NCI-H526 treated with DMSO at 0.1 percent for 48 hours (cell line): ENCODE results near the gene FREM1.
A peak's percentile ranks its signal among the peaks of the same experiment; 100 is the strongest.
"Not testable (repeated sequence)": the region's sequence is repeated elsewhere in the genome, so short reads cannot be mapped to it uniquely, and the experiment has no call there.

Source experiments
- DNase-seq: peaks from one replicate; lab custom pipeline; 2025; lab: John Stamatoyannopoulos, UW

FREM1 gene, protein sequence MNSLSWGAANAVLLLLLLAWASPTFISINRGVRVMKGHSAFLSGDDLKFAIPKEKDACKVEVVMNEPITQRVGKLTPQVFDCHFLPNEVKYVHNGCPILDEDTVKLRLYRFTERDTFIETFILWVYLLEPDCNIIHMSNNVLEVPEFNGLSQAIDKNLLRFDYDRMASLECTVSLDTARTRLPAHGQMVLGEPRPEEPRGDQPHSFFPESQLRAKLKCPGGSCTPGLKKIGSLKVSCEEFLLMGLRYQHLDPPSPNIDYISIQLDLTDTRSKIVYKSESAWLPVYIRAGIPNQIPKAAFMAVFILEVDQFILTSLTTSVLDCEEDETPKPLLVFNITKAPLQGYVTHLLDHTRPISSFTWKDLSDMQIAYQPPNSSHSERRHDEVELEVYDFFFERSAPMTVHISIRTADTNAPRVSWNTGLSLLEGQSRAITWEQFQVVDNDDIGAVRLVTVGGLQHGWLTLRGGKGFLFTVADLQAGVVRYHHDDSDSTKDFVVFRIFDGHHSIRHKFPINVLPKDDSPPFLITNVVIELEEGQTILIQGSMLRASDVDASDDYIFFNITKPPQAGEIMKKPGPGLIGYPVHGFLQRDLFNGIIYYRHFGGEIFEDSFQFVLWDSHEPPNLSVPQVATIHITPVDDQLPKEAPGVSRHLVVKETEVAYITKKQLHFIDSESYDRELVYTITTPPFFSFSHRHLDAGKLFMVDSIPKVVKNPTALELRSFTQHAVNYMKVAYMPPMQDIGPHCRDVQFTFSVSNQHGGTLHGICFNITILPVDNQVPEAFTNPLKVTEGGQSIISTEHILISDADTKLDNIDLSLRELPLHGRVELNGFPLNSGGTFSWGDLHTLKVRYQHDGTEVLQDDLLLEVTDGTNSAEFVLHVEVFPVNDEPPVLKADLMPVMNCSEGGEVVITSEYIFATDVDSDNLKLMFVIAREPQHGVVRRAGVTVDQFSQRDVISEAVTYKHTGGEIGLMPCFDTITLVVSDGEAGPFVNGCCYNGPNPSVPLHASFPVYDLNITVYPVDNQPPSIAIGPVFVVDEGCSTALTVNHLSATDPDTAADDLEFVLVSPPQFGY (N-terminal part only)

DNA sequence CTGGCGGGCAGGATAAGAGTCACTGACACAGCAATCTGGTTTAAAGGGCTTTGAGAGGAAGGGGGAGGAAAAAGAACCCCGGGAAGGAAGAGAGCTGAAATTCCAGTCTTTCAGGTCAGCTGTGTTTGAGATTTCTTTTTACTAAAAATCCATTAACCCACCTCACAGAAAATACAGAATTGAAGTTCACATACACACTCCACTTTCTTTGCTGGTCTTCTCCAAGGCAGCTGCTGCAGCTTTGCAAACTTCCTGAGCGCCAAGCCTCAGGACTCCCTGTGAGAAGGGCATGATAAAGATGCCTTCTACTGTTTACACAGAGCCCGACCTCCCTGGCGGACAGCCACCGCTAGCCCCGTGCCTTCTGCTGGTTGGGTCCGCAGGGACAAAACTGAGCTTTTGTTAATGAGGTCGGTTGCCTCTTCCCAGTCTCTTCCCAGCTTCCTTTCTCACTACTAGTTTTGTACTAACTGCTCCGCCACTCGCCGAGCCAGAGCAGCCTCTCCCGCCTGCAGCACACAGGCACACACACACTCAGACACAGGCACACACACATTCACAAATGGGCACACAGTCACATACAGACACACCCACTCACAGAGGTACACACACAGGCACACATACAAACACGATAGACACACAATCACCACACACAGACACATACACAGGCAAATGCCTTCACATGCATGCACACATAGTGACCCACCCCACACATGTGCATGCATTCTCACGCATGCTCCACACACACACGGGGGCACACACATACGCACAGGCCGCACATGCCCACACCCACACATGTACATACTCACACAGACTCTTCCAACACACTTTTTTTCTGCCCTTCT, at the start of gene FREM1:
Gene FREM1, minus strand, starts transcription at position 468 of the 845 bp plus-strand sequence. CDS start 41,451 bp downstream, outside the sequence.
- DNase-seq = peak; percentile 70

GRCh38 chr9:14958989-14959388, 48.8 kb upstream of the FREM1 start:
- DNase-seq = no peak

DNA sequence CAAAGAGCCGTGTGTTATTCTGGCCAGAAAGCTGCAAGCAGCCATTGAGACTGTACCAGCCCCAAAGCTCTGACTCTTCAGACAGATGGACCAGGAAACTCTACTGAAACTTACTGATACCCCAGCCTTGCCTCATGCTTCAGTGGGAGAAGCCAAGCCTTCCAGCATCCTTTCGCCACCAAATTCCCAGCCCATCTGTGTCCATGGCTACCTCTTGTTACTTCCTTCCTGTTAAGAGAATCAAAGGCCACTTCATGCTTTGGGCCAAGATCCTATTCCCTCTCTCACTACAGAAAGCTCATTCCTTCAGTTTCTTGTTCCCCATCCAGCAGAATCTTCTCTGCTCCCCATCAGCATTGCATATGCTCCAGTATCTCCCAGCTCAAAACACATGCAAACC, 46.9 kb upstream of the FREM1 start:
- DNase-seq = no peak

- no peak for DNase-seq
Measured at GRCh38 chr9:14956208-14956607, 46.0 kb upstream of the FREM1 start.

- DNase-seq = no peak
Measured at GRCh38 chr9:14945351-14945750, 35.1 kb upstream of the FREM1 start.

DNA sequence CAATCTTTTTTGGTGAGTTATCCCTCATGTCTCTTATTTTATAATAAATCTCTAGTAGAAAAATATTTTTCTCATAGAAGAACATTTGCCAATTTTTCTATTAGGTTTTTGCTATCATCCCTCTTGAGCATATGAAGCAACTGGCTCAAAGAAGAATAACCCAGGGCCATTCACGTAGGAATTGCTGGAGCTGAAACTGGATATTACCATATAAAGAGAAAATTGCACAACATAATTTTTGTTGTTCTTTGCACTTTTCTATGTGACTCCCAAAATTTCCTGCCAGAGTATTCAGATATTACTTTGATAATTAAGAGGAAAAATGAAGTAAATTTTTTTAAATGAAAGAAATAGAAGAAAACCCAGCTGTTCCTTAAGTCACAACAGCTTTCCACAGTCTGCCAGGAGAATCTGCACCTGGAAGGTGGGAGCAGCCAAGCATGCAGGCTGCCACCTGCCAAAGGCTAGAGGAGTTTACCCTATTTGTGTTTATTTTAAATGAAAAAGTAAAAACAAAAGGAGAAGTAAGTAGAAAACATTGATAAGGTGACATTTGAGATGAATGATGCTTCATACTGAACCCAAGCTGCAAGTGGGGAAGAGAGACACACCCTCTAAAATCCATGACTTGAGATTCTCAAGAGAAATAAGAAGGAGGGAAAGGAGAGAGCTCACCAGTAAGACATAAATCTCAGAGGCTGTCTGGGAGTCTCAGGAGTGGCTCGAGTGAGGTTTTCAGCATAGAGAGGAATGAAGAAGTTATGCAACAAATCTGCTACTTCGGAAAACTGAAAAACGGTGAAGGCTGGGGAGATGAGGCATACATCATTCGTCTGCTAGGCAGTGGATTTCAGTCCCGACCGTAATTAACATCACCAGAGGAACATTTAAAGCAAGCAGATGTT, 31.5 kb upstream of the FREM1 start:
- no peak for DNase-seq

- no peak for DNase-seq
Measured at GRCh38 chr9:14939378-14939777, 29.1 kb upstream of the FREM1 start.

DNA sequence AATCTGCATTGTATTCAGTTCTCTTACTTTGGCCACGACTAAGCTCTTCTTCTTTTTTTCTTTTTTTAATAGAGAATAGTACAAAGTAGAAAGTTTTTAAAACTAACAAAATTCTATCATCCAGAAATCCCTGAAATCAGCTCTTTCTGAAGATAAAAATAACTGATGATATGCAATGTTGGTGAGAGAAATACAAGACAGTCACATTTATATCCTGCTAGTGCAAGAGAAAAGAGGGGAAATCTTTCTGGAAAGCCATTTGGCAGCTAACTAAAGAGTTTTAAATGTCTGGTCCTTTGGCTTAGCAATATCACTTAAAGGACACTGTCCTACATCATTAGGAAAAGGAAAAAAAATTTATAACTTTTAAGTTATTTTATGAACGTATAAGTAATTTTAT, 27.0 kb upstream of the FREM1 start:
- no peak for DNase-seq

- DNase-seq = no peak
Measured at GRCh38 chr9:14936491-14936890, 26.3 kb upstream of the FREM1 start.

- no peak for DNase-seq
Measured at GRCh38 chr9:14935964-14936363, 25.7 kb upstream of the FREM1 start.

- DNase-seq = no peak
Measured at GRCh38 chr9:14935106-14935751, 25.0 kb upstream of the FREM1 start.

GRCh38 chr9:14932641-14933040, 22.4 kb upstream of the FREM1 start:
- DNase-seq = no peak

DNA sequence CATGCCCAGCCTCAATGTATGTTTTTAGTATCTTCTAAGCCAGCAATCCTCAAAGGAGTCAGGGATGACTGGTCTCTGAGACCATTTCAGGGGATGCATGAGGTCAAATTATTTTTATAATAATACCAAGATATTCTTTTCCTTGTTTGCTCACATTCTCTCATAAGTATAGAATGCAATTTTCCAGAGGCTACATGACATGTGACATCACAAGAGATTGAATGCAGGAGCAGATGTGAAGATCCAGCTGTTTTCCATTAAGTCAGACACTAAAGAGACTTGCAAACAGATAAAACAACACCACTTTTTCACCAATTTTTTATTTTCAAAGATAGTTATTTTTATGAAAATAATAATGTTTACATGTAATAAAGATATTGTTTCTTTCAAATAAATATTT, 22.0 kb upstream of the FREM1 start:
- DNase-seq = no peak

GRCh38 chr9:14926941-14927624, 16.9 kb upstream of the FREM1 start:
- no peak for DNase-seq

DNA sequence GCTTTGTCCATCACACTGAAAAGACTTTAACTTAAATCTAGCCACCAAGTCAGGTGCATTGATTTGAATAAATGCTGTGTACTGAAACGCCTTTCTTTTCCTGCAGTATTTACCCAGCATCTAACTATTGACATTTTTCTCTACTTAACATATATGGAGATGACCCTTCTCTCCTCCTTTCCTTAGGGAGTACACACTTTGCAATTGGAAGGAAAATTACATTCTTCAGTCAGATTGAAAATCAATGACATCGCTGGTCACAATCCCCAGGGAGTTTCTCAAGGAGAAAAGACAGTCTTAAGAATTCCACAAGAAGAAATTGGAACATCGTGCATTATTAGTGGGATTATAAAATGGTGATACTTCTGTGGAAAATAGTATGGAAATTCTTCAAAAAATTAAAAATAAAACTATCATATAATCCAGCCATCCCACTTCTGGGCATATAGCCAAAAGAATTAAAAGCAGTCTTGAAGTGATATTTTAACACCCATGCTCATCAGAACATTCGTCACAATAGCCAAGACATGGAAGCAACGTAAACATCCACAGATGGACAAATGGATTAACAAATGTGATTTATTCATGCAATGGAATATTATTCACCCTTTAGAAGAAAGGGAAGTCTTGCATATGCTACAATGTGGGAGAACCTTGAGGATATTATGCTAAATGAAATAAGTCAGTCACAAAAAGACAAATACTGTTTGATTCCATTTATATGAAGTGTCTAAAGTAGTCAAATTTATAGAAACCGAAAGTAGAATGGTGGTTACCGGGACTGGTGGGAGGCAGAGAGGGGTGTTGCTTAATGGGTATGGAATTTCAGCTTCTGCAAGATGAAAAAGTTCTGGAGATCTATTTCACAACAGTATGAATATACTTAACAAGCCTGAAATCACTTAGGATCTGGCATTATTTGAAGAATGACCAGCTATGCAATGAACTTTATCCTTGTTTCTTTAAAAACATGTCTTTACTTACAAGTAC, 14.3 kb upstream of the FREM1 start:
- peak; percentile 16 for DNase-seq

- DNase-seq = no peak
Measured at GRCh38 chr9:14923701-14924100, 13.5 kb upstream of the FREM1 start.

- not testable (repeated sequence) for DNase-seq
Measured at GRCh38 chr9:14920805-14921204, 10.6 kb upstream of the FREM1 start.

DNA sequence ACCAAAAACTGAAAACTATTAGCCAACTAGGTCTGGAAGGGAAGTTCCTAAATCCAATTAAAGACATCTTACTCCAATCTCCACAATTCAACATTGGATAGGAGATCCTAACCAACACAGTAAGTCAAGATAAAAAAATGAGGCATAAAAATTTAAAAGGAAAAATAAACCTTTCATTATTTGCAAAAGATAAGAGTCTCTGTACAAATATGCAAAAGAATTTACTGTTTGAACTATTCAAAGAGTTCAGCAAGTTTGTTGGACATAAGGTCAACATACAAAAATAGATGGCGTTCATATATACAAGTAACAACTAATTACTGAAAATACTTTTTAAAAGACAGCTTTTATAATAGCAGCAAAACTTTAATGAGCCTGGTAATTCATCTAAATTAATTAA, 3.1 kb upstream of the FREM1 start:
- peak; percentile 63 for DNase-seq
